CD4-positive, alpha-beta T cell treated with Interleukin-15 for 4 hours (primary cell): Measurements from ENCODE around the gene DEFB121.
"Not testable (repeated sequence)": the region's sequence is repeated elsewhere in the genome, so short reads cannot be mapped to it uniquely, and the experiment has no call there.

Experiments
- DNase-seq: peaks from one replicate; pipeline ENCODE4 v3.0.0-alpha.2; 2020; ENCODE audit warnings: low spot score

The DEFB121 gene, protein sequence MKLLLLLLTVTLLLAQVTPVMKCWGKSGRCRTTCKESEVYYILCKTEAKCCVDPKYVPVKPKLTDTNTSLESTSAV

DNA sequence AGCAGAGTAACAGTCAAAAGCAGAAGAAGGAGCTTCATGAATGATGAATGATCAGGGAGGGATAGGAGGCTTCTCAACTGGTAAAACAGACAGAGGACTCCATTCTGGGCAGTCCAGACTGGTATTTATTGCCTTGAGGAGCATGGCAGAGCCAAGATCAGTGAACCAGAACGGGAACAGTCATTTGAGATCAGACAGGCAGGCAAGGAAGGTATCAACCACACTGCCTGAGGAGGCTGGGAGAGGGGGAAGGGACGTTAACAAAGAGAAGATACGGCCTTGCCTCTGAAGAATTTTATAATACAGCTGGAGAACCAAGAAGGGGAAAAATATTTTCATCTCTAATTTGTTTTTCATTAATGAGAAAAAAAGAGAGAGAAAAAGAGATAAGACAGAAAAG, at the start of gene DEFB121:
Gene DEFB121, minus strand, starts transcription at position 101 of the 400 bp plus-strand sequence. Its CDS starts 63 bp downstream, at position 38.
- no peak for DNase-seq

DNA sequence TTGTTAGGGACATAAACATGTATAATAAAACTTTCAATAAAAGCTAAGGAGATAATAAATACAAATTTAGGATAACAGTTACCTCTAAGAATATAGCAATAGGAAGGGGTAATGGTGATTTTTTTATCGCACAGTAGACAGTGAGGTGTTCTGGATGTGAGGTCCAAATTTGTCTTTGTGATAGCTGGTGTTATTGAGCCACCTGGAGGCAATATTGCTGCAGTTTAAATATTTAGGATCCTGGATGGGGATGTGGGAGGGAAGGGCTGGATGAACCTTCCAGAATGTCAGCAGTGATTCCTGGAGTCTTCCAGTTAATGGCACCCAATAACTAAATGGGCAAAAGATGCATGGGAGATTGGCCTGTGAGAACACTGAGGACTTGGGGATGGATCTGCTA, 48.3 kb upstream of the DEFB121 start:
- no peak for DNase-seq

DNA sequence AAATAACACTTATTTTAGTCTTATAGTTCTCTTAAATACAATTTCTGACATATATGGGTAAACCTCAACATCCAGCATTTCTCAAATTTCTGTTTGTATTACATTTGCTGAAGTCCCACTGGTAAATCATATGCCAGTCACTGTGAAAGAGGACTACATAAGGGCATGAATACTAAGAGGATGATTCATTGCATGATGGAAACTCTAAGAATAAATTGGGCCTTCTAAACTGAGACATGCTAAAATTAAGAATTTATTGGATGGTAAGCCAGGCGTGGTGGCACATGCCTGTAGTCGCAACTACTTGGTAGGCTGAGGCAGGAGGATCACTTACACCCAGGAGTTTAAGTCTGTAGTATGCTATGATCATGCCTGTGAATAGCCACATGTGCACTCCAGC, 46.6 kb upstream of the DEFB121 start:
- DNase-seq = no peak

DNA sequence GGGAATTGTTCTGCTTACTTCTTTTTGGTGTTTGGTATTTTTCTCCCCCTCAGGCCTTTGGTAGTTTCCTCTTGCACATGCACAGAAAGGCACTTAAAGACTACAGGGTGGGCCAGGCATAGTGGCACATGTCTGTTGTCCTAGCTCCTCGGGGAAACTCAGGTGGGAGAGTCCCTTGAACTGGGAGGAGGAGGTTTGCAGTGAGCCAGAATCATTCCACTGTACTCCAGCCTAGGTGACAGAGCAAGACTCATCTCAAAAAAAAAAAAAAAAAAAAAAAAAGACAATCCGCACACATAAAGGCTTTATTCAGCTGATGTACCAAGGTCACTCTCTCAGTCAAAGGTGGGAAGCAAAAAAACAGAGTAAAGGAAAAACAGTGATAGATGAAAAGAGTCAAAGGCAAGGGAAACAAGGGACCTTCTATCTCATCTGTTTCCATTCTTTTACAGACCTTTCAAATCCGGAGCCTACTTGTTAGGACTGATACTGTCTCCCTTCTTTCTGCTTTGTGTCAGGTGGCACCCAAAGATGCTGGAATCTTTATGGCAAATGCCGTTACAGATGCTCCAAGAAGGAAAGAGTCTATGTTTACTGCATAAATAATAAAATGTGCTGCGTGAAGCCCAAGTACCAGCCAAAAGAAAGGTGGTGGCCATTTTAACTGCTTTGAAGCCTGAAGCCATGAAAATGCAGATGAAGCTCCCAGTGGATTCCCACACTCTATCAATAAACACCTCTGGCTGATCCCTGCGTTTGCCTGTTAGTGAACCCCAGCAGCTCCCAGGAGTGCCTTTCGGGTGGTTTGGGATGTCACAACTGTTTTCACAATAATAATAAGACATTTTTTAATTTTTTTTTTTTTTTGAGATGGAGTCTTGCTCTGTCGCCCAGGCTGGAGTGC, 43.7 kb upstream of the DEFB121 start:
- DNase-seq = no peak

DNA sequence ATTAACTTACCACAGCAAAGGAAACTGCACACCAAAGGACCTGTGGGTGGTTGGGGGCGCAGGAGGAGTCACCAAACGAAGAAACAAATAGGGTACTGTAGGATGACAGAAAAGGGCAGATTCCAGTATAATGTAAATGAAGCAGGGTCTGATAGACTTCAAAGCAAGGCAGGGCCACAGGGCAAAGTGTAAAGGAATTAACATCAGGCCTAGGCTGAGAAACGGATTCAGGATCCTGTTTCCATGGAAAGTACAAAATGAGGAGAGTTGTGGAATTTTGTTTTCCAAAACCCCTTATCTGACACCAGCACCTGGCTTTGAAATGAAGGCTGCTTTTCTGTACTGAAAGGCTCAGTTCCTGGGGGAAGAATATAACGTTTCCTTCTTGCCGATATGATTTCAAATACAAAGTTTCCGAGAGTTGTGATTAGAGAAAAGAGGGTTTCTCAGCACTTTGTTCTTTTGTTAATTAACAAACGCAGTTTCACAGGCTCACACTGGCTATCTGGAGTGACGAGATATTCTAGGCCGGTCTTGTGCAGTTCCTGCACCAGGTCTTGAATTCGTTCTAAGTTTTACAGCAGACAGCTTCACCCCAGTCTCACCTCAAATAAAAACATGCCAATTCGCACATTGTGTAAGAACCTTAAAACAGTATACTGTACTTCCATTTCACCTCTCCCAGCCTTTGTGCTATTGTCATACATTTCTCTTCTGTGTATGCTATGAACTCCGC, 40.2 kb upstream of the DEFB121 start:
- no peak for DNase-seq

DNA sequence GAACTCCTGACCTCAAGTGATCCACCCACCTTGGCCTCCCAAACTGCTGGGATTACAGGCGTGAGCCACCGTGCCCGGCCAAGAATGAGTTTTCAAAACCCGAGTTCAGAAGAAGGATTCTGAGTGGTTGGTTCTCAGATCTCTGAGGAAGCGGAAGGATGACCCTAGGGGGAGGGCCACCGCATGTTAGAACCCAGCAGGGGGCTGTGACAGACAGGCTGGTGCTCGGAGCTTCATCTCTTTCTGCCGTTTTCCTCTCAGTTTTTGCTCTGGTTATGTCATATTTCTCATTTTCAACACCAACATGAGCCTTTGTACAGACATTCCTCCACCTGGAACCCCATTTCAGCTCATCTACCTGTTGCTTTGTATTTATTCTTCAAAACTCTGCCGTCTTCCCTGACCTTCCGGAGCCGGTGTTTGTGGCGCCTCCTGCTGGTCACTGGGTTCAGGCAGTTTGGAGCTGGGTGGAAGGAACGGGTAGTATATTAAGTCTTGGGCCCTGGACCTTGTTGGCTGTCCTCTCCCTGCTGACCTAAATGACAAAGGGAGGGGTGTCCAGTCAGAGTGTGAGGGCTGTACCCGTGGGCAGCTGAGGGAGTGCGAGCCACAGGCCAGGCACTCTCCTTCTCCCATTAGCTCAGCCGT, 34.1 kb upstream of the DEFB121 start, which contains the start of gene DEFB123:
Gene DEFB123, plus strand, starts transcription at position 621 of the 648 bp plus-strand sequence. CDS start 67 bp downstream, outside the sequence.
- DNase-seq = no peak

DNA sequence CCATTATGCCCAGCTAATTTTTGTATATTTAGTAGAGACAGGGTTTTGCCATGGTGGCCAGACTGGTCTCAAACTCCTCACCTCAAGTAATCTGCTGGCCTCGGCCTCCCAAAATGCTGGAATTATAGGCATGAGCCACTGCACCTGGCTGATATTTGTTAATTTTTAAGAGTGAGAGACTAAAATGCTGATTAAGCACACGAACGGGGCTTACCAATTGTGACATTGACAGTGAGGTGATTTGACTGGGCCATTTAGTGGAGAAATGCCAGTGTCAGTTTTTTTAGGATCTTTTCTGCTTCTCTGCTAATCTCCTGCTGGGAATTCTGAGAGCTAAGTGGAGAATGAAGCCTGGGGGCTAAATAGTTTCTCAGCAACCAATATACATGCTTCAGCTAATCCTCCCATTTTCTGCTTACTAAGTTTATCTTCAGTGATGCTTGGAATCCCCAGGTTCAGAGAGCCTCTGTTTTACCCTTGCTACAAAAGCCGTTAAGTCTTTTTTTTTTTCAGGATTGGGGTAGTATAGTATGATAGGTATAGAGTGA, 24.6 kb upstream of the DEFB121 start:
- no peak for DNase-seq

DNA sequence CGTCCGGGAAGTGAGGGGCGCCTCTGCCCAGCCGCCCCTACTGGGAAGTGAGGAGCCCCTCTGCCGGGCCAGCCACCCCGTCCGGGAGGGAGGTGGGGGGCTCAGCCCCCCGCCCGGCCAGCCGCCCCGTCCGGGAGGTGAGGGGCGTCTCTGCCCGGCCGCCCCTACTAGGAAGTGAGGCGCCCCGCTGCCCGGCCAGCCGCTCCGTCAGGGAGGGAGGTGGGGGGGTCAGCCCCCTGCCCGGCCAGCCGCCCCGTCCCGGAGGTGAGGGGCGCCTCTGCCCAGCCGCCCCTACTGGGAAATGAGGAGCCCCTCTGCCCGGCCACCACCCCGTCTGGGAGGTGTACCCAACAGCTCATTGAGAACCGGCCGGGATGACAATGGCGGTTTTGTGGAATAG, 21.6 kb upstream of the DEFB121 start:
- not testable (repeated sequence) for DNase-seq

DNA sequence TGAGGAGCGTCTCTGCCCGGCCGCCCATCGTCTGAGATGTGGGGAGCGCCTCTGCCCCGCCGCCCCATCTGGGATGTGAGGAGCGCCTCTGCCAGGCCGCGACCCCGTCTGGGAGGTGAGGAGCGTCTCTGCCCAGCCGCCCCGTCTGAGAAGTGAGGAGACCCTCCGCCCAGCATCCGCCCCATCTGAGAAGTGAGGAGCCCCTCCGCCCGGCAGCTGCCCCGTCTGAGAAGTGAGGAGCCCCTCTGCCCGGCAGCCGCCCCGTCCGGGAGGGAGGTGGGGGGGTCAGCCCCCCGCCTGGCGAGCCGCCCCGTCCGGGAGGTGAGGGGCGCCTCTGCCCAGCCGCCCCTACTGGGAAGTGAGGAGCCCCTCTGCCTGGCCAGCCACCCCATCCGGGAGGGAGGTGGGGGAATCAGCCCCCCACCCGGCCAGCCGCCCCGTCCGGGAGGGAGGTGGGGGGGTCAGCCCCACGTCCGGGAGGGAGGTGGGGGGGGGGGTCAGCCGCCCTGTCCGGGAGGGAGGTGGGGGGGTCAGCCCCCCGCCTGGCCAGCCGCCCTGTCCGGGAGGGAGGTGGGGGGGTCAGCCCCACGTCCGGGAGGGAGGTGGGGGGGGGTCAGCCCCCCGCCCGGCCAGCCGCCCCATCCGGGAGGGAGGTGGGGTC, 21.0 kb upstream of the DEFB121 start:
- not testable (repeated sequence) for DNase-seq

DNA sequence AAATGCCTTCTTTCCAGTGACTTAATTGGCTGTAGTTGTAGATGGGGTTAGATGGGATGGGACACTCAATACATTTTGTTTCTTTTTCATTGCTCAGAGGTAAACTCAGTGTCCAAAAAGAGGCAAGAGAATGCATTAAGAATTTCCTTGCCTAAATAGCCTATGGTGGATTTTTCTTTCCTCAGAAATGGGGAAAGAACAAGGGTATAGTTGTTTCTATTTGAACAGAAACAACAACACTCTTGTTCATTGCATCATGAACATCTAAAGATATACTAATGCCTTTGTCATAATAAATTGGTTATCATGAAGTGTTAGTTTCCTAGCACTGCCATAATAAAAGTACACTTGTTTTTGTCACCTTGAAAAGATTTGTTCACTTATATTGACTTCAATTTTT, 19.8 kb upstream of the DEFB121 start:
- DNase-seq = no peak

DNA sequence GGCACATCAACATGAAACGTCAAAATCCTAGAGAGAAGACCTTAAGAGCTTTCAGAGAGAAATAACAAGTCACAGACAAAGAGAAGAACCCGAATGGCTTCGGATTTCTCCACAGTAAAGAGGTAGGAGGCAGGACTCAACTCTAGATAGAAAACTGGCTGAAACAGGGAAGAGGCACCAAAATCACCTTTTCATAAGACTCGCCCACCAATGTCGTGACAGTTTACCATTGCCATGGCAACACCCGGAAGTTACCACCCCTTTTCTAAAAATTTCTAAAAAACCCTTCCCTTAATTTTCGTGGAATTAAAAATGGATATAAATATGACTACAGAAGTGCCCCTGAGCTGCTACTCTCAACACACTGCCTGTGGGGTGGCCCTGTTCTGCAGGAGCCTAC, 12.3 kb upstream of the DEFB121 start:
- no peak for DNase-seq

DNA sequence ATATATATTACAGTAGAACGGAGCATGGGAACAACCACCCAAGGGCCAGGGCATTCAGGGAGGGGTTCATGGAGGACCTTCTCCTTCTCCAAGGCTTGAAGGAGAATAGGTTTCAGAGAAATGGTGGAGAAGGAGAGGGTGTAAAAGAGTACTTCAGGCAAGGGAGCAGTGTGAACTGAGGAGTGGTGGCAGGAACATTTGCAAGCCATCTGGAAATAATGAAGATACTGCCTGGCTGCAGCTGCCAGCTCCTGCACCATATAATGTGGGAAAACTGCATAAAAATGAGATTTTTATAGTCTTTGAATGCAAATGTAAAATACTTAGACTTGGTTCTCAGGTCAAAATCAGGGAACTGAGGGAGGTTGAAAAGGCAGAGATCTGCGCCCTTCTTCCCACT, 9.6 kb upstream of the DEFB121 start:
- DNase-seq = no peak

DNA sequence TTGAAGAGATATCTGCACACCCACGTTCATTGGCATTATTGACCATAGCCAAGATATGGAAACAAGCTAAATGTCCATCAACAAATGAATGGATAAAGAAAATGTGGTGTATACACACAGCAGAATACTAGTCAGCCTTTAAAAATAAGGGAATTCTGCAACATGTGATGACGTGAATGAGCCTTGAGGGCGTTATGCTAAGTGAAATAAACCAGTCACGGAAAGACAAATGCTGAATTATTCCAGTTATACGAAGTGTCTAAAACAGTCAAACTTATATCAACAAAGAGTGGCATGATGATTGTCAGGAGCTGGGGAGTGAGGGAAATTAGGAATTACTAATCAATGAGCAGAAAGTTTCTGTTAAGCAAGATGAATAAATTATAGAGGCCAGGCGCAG, 8.4 kb upstream of the DEFB121 start:
- no peak for DNase-seq

DNA sequence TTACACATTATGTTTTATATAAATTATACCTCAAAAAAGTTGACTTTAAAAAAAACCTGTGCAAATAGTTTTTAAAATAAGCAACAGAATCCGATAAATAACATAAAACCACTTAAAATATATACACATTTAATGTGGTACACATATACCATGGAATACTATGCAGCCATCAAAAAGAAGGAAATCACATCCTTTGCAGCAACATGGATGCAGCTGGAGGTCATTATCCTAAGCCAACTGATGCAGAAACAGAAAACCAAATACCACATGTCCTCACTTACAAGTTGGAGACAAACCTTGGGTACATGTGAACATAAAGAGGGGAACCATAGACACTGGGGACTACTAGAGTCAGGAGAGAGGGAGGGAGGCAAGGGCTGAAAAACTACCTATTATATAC, 4.0 kb upstream of the DEFB121 start:
- DNase-seq = no peak

DNA sequence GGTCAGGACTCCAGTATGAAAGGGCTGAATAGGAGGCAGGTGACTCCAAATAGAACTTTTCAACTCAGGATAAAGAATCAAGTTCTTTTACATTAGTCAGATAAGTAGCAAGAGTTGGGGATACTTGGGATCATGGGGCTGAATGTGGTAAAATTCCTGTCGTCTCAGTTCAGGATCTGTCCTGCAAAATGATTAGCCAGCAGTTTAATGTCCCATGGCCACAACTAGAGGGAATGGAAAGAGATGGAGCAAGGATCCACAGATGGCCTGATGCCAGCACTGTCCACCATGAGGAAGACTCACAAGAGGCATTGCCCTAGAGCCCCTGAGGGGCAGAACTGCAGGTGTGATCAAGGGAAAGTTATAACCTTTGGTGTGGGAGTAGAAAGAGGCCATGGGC, 2.1 kb downstream of the DEFB121 start:
- DNase-seq = no peak

DNA sequence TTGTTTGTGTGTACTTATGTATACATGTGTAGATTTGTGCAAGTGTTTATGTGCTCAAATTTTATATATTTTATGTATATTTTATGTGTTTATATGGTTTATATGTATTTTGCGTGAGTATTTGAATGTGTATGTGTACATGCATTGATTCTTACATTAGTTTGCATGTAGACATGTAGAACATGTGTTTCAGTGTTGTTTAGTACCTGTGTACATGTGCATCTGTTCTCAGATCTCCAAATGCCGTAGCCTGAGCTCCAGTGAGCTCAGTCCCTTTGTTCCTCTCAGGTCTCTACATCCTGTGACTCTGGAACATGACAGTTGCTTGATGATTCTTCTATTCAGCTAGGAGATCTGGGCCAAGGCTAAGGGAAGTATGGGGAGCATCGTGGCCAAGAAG, 11.1 kb downstream of the DEFB121 start:
- no peak for DNase-seq

DNA sequence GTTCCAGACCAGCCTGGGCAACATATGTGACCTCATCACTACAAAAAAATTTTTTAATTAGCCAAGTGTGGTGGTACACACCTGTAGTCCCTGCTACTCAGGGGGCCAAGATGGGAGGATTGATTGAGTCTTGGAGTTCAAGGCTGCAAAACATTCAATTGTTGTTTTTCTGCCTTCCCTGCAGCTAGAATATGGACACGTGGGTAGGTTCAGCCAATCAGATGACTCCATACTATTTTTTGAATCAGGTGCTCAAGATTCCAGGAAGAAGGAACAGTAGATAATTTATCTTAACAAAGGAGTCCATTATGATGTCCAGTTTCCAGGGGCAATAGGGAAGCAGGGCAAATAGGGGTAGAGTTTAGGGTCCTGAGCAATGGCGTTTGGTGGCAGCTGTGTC, 13.2 kb downstream of the DEFB121 start:
- no peak for DNase-seq

DNA sequence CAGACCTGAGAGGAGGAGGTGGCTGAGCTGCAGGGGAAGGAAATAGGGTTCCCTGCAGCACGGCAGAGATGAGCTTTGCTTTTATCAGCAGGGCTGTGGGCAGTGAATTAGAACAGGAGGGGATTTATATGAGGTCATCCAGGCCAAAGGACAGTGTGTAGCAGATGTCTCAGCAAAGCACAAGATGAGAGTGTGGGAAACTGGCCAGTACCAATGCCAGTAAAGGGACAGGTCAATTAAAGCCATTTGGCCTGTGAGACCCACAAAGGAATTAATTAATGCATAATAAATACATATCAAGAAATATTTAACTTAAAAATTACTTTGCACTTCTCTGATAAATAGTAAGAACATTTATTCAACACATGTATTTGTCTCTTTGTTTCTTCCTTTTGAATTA, 15.5 kb downstream of the DEFB121 start, which contains the start of gene DEFB119:
Gene DEFB119, minus strand, starts transcription at position 101 of the 400 bp plus-strand sequence. CDS start 107 bp downstream, outside the sequence.
- no peak for DNase-seq

DNA sequence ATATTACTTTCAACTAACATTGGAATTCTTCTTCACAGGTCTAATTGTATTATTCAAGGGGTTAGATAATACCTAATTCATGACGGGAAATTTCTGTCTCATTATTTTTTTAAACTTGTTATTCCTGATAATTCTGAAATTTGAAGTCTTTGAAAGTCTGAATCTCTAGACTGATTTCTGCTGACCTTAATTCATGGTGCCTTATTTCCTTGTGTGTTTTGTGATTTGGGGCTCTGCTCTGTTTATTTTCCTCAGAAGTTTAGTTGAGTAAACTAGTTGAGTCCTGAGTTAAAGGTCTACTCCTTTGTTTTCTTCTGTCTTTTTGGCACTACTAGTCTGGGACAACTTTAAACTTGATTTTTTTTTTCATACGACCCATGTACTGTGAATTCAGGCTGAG, 31.7 kb downstream of the DEFB121 start:
- no peak for DNase-seq

DNA sequence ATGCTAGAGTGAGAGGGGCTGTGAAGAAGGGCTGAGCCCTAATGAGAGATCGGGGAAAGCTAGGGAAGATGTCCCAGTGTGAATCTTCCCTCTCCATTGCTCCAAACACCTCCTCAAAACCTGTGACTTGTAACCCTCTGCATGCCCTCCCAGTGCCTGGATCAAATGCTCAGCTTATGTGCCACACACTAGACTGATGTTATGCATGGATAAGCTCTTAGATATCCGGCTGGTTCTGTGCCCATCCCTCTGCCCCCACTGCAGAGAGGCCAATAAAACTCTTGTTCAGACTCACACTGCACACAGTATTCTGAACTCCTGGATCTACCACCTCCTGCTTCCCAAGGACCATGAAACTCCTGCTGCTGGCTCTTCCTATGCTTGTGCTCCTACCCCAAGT, 37.7 kb downstream of the DEFB121 start, which contains the start of gene DEFB118:
Gene DEFB118, plus strand, starts transcription at position 301 of the 400 bp plus-strand sequence. Its CDS starts 50 bp downstream, at position 351.
- no peak for DNase-seq

DNA sequence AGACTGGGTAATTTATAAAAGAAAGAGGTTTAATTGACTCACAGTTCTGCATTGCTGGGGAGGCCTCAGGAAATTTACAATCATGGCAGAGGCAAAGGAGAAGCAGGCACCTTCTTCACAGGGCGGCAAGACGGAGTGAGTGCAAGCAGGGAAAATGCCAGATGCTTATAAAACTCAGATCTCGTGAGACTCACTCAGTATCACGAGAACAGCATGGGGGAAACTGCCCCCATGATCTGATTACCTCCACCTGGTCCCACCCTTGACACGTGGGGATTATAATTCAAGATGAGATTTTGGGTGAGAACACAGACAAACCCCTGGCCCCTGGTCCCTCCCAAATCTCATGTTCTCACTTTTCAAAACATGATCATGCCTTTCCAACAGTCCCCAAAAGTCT, 41.7 kb downstream of the DEFB121 start:
- not testable (repeated sequence) for DNase-seq
